ENCODE data around the gene RPS29.
A peak's percentile ranks its signal among the peaks of the same experiment; 100 is the strongest.
"Not testable (repeated sequence)": the region's sequence is repeated elsewhere in the genome, so short reads cannot be mapped to it uniquely, and the experiment has no call there.

The RPS29 gene

DNA sequence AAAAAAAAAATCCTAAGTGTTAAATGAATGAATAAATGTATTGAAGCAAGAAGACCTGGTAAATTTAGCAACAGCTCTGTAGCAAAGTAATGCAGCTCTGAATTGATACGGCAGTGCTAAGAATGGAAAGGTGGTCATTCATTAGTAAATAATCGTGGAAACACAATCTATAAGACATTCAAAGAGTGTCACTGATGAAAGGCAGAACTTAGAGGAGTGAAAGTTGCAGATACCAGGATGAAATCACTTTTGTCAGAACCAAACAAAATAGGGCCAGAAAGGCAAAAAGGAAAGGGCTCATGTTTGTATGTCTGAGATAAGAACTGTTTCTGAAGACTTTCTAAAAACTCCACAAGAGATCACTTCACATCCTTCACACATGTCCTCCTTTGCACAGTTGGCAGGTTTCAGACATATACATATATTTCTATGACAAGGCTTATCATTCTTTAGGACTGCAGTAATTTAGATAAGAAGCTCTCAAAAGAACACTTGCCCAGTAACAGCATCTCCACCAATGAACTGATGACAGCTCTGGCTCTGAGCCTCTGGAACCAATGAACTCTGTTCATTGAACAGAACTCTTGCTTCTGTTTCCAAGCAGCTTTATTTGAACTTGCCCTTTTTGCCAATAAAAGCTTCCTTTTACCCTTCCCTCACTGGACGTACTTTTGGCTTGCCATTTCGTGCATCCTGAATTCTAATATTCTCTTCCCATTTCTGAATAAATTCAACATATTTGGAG is 8.3 kb upstream of the RPS29 start:
- no peak for DNase-seq

DNA sequence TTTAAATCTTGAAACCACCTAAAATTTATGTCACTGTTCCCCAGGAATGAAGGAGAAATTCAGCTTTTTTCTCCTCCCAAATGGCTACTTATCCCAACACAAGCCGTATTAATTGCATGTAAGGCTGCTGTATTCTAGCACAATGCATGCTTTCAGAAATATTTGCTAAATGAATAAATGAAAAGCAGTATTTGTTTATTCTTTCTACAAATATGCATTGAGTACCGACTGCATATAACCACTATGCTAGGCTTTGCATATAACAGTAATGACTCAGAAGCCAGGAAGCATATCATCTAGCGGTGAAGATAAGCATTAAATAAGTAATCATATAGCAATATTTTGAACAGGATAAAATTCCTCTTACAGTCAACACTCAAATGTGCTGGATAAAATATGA is 6.8 kb upstream of the RPS29 start:
- DNase-seq: no peak

DNA sequence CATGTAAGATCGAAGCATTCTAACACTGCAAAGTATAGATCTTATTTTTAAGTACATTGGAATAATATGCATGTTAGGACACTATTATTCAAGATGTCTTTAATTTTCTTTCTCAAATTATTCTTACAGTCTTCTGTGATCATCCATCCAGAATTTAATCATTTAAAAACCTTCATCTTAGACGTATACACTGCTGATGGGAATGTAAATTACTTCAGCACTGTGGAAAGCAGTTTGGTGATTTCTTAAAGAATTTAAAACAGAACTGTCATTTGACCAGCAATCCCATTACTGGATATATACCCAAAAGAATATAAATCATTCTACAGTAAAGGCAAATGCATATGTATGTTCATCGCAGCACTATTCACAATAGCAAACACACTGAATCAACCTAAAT is 3.2 kb upstream of the RPS29 start:
- DNase-seq: no peak

DNA sequence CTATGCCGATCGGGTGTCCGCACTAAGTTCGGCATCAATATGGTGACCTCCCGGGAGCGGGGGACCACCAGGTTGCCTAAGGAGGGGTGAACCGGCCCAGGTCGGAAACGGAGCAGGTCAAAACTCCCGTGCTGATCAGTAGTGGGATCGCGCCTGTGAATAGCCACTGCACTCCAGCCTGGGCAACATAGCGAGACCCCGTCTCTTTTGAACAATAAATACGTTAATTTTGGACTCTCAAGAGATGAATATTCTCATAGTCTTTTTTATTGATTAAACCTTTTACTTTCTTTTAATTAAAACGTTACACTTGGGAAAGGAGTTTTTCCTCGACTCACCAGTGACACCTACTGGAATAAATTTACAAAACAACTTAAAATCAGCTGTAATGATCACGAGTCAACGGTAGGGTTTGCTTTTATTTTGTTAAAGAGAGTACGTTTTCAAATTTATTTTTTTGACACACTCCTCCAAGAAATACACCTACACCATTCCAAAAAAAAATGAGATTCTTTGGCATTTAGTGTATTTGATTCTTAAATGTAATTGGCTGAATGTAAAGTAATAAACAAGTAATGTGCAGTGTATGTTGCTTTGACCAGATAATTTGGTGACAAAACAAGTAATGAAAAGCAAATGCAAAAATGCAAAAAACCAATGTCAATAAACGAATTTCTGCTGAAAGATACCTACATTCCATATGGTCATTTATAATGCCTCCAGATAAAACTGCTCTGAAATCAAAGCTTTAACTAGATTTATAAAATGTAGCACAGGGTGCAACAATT is 687 bp upstream of the RPS29 start:
- DNase-seq: peak; percentile 56

DNA sequence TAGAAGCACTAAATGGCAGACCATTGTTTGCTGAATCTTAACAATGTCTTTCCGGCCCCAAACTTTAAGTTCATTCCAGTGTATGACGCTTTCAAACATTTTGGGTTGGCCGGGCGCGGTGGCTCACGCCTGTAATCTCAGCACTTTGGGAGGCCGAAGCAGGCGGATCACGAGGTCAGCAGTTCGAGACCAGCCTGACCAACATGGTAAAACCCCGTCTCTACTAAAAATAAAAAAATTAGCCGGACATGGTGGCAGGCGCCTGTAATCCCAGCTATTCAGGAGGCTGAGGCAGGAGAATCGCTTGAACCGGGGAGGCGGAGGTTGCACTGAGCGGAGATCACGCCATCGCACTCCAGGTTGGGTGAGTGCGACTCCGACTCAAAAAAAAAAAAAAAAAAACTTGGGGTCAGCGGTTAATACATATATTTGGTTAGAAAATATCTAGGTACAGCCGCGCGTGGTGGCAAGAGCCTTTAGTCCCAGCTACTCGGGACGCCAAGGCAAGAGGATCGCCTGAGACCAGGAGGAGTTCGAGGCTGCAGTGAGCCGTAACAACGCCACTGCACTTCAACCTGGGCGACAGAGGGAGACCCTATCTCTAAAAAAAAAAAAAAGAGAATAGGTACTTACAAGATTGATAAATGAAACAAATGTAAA is 1.1 kb downstream of the RPS29 start:
- DNase-seq: not testable (repeated sequence)

DNA sequence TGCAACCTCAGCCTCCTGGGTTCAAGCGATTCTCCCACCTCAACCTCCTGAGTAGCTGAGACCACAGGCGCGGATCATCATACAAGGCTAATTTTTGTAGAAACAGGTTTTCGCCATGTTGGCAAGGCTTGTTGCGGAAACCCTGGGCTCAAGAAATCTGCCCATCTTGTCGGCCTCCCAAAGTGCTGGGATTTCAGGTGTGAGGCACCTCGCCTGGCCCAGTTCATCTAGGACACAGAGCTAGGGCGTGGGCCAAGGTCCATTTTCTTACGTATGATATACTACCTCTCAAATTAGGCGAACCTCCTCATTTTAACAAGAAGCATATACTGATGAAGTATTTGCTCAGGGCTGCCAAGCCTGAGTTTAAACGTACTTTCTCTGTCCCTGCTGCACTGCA is 2.1 kb downstream of the RPS29 start:
- no peak for DNase-seq

DNA sequence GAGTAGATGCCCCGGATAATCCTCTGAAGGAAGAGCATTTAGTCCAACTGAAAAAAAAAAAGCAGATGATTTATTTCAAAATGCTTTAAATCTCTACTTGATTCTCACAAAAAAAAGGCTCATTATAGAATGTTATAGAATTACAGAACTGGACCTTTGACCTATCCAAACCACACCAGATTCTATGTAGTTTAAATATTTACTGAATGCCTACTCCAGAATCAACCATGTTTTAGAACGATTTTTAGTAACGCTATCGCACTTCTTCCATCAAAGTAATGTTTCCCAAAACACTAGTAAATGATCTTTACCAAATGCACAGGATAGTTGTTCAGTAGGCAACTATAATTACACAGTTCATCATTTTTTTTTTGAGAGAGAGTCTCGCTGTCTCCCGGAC is 2.6 kb downstream of the RPS29 start:
- DNase-seq: no peak

DNA sequence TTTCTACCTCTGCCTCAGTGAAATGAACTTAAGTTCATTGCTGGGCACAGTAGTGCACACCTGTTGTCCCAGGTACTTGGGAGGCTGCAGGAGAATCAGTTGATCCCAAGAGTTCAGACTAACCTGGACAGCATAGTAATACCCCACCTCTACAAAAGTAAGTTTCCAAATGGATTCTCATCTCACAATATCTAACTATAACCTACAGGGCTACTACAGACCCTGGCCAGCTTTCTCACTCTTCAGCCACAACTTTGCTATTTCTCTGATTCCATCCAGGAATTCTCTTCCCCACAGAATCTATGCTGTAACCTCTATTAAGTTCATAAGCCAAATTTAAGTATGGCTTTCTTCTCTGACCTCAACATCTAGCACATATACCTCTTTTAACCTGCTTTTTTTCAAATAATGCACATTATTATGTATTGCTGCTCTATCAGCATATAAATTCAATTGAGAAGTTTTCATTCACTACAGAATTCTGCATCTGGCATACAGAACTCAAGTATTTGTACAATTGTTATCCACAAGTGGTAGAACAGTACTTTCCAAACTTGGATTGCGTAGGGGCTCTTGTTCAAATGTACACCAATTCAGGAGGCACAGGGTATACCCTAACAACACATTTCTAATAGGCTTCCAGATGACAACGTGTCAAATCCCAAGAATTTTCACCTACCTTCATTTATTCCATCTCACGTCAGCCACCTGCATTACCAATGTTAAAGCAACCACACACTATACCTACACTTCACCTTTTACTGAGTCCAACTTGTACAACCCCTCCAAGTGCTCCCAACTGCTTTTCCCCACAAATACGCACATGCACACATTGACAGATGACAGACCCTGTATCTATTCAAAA is 3.8 kb downstream of the RPS29 start:
- DNase-seq: no peak

DNA sequence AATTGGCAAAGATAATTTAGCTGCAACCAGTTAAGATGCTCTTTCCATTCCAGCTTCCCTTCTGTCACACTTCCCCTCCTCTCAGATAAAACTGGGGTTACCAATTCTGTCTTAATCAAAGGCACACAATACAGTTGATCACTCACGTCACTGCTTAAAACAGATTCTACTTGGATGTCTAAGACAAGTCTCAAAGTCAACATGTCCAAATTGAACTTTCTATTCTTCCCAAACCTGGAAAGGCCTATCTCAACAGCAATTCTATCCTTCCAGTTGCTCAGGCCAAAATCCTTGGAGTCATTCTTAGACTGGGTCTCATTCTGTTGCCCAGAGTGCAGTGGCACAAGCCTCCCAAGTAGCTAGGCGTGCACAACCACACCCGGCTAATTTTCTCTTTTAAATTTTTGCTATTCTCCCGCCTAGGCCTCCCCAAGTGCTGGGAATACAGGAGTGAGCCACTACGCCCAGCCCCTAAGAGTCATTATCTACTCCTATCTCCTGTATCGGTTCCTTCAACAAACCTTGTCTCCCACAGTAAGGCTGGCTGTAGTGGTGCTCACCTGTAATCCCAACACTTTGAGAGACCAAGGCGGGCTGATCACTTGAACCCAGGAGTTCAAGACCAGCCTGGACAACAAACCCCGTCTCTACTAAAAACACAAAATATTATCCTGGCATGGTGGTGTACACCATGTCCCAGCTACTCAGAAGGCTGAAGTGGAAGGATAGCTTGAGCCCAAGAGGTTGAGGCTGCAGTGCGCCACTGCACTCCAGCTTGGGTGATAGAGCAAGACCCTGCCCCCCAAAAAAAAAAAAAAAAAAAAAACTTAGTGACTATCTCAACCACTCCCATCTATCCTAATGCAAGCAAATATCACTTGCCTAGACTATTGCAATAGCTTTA is 4.7 kb downstream of the RPS29 start:
- no peak for DNase-seq

DNA sequence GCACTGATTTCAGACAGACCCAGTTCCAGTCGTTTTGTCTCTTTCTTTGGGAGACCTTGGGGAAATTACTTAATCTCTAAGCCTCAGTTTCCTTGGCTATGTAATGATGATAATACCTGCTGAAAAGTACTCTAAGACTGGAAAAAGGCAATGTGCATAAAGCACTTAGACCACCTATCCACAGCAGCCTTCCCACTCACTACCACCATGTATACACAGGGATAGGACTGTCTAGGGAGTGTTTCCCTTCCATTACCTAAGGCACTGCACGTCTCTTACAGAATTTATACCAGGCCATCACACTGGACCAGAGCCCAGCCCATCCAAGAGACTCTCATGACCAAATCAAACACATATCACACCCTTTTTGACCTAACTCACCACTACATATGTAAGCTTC is 6.3 kb downstream of the RPS29 start:
- no peak for DNase-seq

DNA sequence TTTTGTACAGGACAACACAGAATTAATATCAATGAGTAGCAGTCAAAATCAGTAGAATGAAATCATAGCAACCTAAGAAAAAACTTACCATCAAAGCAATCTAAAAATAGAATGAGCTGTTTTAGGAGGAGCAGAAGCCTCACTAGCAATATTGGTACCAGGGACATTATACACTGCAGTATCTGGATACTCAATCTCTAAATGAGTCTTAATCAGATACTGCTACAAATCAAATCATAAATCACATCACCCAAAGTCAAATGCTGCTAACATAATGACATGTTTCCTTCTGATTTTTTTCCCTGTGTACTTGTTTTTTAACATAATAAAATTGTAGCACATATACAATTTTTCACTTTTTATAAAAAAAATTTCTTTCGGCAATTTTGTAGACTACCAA is 8.0 kb downstream of the RPS29 start:
- DNase-seq: no peak

DNA sequence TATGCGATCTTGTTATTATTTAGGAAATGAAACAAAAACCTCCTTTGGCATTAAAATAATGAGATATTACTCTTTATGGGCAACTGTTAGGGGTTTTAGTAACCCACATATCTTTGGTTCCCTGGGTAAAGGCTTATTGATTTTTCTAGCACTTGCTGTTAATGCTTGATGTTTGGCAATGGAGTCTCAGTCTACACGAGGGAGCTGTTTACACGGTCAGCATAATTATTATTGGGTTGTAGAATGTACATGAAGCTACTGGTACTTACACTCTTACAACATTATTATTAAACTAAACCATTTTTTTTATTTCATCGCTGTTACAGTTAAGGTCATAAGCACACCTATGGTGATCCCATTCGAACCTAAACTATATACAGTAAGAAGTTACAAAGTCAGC is 12.1 kb downstream of the RPS29 start:
- DNase-seq: no peak

DNA sequence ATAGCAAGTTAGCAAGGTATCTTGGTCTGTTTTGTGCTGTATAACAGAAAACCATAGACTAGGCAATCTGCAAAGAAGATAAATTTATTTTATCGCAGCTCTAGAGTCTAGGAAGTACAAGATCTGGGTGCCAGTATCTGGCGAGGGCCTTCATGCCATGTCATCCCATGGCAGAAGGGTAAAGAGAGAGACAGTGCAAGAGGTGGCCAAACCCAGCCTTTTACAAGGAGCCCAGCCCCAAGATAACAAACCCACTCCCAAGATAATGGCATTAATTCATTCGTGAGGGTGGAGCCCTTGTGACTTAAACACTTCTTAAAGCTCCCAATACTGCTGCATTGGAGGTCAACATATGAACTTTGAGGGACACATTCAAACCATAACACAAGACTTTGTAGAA is 16.9 kb downstream of the RPS29 start:
- no peak for DNase-seq

DNA sequence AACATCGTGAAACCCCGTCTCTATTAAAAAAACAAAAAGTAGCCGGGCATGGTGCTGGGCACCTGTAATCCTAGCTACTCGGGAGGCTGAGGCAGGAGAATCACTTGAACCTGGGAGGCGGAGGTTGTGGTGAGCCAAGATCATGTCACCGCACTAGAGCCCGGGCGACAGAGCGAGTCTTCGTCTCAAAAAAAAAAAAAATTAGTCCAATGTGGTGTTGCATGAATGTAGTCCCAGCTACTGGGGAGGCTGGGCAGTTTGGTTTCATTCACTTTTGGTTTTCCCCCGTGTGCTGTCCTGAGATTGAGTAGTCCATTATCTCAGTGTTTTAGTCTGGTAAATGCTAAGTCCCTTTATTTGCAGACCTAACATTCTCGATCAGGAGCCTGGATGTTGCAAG is 19.5 kb downstream of the RPS29 start:
- no peak for DNase-seq

DNA sequence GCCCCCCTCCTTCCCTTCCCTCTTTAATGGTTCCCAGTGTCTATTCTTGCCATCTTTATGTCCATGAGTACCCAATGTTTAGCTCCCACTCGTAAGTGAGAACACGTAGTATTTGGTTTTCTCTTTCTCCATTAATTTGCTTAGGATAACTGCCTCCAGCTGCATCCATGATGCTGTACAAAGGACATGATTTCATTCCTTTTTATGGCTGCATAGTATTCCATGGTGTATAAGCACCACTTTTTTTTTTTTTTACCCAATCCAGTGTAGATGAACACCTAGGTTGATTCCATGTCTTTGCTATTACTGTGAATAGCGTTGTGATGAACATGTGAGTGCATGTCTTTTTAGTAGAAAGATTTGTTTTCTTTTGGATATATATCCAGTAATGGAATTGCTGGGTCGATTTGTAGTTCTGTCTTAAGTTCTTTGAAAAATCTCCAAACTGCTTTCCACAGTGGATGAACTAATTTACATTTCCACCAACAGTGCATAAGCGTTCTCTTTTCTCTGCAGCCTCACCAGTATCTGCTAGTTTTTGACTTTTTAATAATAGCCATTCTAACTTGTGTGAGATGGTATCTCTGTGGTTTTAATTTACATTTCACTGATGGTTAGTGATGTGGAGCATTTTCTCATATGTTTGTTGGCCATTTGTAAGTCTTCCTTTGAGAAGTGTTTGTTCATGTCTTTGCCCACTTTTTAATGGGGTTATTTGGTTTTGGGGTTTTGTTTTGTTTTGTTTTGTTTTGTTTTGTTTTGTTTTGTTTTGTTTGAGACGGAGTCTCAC is 26.0 kb downstream of the RPS29 start:
- no peak for DNase-seq

DNA sequence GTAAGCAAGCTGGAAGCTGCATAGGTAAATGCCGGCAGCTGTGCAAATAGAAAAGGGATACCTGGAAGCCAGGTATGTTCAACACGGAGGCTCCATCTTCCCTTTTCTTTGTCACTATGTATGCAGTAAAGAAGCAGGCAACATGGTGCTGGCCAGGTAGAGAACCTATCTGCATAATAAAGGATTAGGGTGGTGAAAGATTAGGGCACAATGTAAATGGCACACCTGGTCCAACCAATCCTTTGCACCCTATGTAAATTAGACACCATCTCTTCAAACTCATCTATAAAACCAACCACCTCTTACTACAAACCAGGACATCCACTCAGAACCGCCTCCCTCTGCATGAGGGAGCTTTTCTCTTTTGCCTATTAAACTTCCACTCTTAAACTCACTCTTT is 32.3 kb downstream of the RPS29 start:
- DNase-seq: no peak

DNA sequence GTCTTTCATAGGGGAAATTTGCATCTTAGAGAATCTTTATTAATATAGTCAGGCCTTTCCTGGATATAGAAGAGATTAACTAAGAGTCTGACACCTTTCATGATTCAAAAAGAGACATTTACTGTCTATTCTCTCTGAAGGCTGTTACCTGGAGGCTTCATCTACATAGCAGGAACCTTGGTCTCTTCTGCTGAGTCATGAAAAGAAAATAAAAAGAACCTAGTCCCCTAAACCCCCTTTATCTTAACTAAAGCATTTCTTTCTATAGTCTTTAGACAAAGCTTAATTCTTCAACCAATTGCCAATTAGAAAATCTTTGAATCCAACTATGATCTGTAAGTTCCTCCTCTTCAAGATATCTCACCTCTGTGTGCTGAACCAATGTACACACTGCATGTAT is 33.1 kb downstream of the RPS29 start:
- DNase-seq: no peak

DNA sequence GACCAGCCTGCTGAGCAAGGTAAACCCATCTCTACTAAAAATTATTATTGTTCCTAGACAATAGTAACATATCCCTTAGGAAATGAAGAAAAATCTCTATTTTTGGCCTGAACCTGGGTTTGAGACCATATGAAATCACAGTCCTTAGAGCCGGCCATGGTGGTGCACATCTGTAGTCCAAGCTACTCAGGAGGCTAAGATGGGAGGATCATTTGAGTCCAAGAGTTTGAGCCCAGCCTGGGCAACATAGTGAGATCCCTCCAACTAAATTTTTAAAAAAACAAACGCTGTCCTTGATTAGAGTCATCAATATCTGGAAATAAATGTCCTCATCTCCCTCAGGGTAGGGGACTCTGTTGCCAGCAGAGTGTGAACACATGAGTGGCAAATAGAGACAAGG is 34.6 kb downstream of the RPS29 start:
- no peak for DNase-seq

DNA sequence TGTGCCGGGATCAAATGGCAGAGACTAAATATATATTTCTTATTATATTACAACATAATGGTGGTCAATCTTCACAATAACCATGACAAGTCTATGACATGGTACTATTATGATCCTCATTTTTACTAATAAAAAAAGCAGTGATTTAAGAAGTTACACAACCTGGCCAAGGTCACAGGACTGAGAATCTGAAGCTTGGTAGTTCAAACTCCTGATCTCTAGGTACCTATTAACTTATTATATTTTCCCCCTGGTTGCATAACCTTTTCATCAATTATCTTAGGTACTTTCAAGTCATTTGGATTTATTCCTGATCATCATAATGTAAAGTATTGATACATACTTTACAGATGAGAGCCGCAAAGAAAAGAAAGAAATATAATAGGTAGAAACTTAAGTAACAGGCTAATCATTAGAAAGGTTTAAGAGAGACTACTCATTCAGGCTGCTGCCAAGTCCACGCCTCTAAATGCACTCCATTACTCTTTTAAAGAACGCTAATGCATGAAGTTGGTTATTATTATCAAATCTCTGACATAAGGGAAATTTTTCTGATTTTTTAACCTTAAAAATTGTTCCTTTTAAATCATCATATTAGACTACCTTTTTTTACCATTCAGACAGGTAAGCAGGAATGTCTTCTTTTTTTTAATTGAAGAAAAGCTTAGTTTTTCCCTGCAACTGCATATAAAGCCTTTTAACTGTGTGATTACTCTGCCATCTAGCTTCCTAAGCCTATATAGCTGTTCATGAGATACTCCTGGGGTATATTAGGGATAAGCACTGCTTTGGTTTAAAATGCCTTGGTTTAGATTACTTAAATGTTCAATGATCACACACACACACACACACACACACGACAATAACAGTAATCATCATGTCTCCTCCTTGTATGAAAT is 35.6 kb downstream of the RPS29 start:
- DNase-seq: no peak

DNA sequence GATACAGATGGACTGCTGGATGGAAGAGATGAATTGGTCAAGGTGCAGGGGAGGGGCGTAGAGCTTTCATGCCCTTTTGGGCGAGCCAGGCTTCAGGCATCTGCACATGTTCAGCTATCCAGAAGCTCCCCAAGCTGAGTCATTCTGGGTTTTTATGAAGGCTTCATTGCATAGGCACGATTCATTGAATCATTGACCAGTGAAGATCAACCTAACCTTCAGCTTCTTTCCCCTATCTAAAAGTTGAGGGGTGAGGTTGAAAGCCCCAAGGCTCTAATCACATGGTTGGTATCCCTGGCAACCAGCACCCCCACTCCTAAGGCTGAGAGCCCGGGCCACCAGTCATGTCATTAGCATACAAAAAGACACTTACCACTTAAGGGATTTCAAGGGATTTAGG is 36.3 kb downstream of the RPS29 start:
- no peak for DNase-seq

Data from islet precursor cell (in vitro differentiated cells).